ENCODE measurements around the gene DNAJB9. TPM values are rescaled to one million over a fixed set of nuclear protein-coding genes. Genes with fewer than 3 reads are reported as not detected.
"Not testable (repeated sequence)": the region's sequence is repeated elsewhere in the genome, so short reads cannot be mapped to it uniquely, and the experiment has no call there.

The DNAJB9 gene
- total and polyA plus RNA-seq, 2 donors from 2014 or later: 31.3 to 33.5 TPM

GRCh38 chr7:108556665-108557064 is 13.0 kb upstream of the DNAJB9 start:
- intact Hi-C loops (cut with DNase I); DNase-seq; H3K36me3 ChIP-seq (ENCODE audit: control insufficient read depth in 2 of 3, insufficient read depth in 3 of 3, low read length in 3 of 3); H3K27ac ChIP-seq (ENCODE audit: low read depth in 2 of 2, low read length in 2 of 2); H3K4me1 ChIP-seq (ENCODE audit: control insufficient read depth in 2 of 3, insufficient read depth in 2 of 3, low read depth in 1 of 3, low read length in 3 of 3); FAIRE-seq; H3K27me3 ChIP-seq (ENCODE audit: control insufficient read depth, insufficient read depth, low read length); H3K4me3 ChIP-seq (ENCODE audit: low read length in 3 of 3); H3K9ac ChIP-seq (ENCODE audit: low read length in 3 of 3): not testable (repeated sequence)
- H3K9me3 ChIP-seq (ENCODE audit: control insufficient read depth in 2 of 3, insufficient read depth in 1 of 3, low read length in 3 of 3): peaks cover 0 to 11% (median 0%) of the 10 kb centered on the region in 3 donors

DNA sequence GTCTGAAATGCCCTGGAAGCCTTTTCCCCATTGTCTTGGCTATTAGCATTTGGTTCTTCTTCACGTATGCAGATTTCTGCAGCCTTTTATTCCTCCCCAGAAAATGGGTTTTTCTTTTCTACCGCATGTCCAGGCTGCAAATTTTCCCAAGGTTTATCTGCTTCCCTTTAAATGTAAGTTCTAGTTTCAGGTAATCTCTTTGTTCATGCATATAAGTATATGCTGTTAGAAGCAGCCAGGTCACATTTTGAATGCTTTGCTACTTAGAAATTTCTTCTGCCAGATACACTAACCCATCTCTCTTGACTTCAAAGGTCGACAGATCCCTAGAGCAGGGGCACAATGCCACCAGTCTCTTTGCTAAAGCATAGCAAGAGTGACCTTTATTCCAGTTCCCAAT is 12.5 kb upstream of the DNAJB9 start:
- Histone ChIP-seq H3K4me3 (ENCODE audit: low read length in 3 of 3) (no peak overlapping the region), H3K4me1 (ENCODE audit: control insufficient read depth in 2 of 3, insufficient read depth in 2 of 3, low read depth in 1 of 3, low read length in 3 of 3) (no peaks in the 10 kb centered on the region), H3K27me3 (ENCODE audit: control insufficient read depth, insufficient read depth, low read length) (no peaks in the 10 kb centered on the region), H3K9me3 (ENCODE audit: control insufficient read depth in 2 of 3, insufficient read depth in 1 of 3, low read length in 3 of 3) (peaks cover 0 to 11% (median 0%) of the 10 kb centered on the region in 3 donors), H3K9ac (ENCODE audit: low read length in 3 of 3) (no peak overlapping the region), H3K36me3 (ENCODE audit: control insufficient read depth in 2 of 3, insufficient read depth in 3 of 3, low read length in 3 of 3) (no peaks in the 10 kb centered on the region), H3K27ac (ENCODE audit: low read depth in 2 of 2, low read length in 2 of 2) (no peak overlapping the region)
- no peak for FAIRE-seq
- no peak for TF ChIP-seq CTCF (IDR thresholded peaks at IDR 0.05; ENCODE audit: borderline replicate concordance, extremely low read depth, insufficient read depth)
- intact Hi-C loops (cut with DNase I): no loop called here
- no peak for DNase-seq

DNA sequence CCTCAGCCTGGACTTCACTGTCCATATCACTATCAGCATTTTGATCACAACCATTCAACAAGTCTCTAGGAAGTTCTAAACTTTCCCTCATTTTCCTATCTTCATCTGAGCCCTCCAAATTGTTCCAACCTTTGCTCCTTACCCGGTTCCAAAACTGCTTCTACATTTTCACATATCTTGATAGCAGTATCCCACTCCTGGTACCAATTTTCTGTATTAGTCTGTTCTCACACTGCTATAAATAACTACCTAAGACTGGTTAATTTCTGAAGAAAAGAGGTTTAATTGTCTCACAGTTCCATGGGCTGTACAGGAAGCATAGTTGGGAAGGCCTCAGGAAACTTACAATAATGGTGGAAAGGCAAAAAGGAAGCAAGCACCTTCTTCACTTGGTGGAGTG is 12.1 kb upstream of the DNAJB9 start:
- H3K9ac ChIP-seq (ENCODE audit: low read length in 3 of 3): no peak overlapping the region
- intact Hi-C loops (cut with DNase I): no loop called here
- H3K4me1 ChIP-seq (ENCODE audit: control insufficient read depth in 2 of 3, insufficient read depth in 2 of 3, low read depth in 1 of 3, low read length in 3 of 3): no peaks in the 10 kb centered on the region
- FAIRE-seq (no peak), DNase-seq (no peak)
- no peak overlapping the region for H3K27ac ChIP-seq (ENCODE audit: low read depth in 2 of 2, low read length in 2 of 2)
- no peak for TF ChIP-seq CTCF (IDR thresholded peaks at IDR 0.05; ENCODE audit: borderline replicate concordance, extremely low read depth, insufficient read depth)
- H3K9me3 ChIP-seq (ENCODE audit: control insufficient read depth in 2 of 3, insufficient read depth in 1 of 3, low read length in 3 of 3): peaks cover 0 to 11% (median 0%) of the 10 kb centered on the region in 3 donors
- H3K27me3 ChIP-seq (ENCODE audit: control insufficient read depth, insufficient read depth, low read length): no peaks in the 10 kb centered on the region
- H3K4me3 ChIP-seq (ENCODE audit: low read length in 3 of 3): no peak overlapping the region
- no peaks in the 10 kb centered on the region for H3K36me3 ChIP-seq (ENCODE audit: control insufficient read depth in 2 of 3, insufficient read depth in 3 of 3, low read length in 3 of 3)

DNA sequence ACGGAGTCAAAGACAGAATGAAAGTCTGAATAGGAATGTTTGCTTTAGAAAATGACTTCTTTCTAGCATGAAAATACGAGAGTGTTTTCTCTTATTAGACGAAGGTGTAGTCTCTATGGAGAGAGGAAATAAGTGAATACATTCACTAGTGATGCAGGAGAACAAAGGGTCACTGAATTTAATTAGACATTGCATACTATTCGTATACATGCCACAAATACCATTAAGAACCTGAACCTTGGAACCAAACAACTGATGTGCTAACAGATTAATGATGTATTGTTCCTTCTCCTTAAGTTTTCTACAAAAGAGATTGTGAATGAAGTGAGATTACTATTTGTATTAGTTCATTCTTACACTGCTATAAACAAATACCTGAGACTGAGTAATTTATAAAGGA is 10.4 kb upstream of the DNAJB9 start:
- Histone ChIP-seq H3K4me1 (ENCODE audit: control insufficient read depth in 2 of 3, insufficient read depth in 2 of 3, low read depth in 1 of 3, low read length in 3 of 3) (no peaks in the 10 kb centered on the region), H3K27ac (ENCODE audit: low read depth in 2 of 2, low read length in 2 of 2) (no peak overlapping the region), H3K27me3 (ENCODE audit: control insufficient read depth, insufficient read depth, low read length) (no peaks in the 10 kb centered on the region), H3K4me3 (ENCODE audit: low read length in 3 of 3) (no peak overlapping the region), H3K9me3 (ENCODE audit: control insufficient read depth in 2 of 3, insufficient read depth in 1 of 3, low read length in 3 of 3) (peaks cover 0 to 11% (median 0%) of the 10 kb centered on the region in 3 donors), H3K9ac (ENCODE audit: low read length in 3 of 3) (no peak overlapping the region), H3K36me3 (ENCODE audit: control insufficient read depth in 2 of 3, insufficient read depth in 3 of 3, low read length in 3 of 3) (no peaks in the 10 kb centered on the region)
- intact Hi-C loops (cut with DNase I): no loop called here
- DNase-seq (no peak), FAIRE-seq (no peak)
- no peak for TF ChIP-seq CTCF (IDR thresholded peaks at IDR 0.05; ENCODE audit: borderline replicate concordance, extremely low read depth, insufficient read depth)

All from kidney (tissue), 14 donors.